HL-60 (cell line): ENCODE results near the gene EPB42.
"Not testable (repeated sequence)": the region's sequence is repeated elsewhere in the genome, so short reads cannot be mapped to it uniquely, and the experiment has no call there.

Source experiments
- DNase-seq, 2 experiments: peaks; one replicate each; pipeline ENCODE4 v3.0.0-alpha.2; 2010 to 2020; ENCODE audit warnings: low read depth in 1 of 2, low spot score in 1 of 2
- H3K27ac ChIP-seq: fragments of 250-450 bp; sonication (Bioruptor Pico); replicated peaks from 2 replicates; pipeline ENCODE4 v1.5.1; 2020; ENCODE audit warnings: mild to moderate bottlenecking, moderate library complexity
- H3K27me3 ChIP-seq: fragments of 250-450 bp; sonication (Bioruptor Pico); 2 replicates; pipeline ENCODE4 v1.5.1; 2021; ENCODE audit warnings: mild to moderate bottlenecking, moderate library complexity; ENCODE audit not compliant: insufficient read depth, poor library complexity, severe bottlenecking
- H3K4me3 ChIP-seq: replicated peaks from 2 replicates; pipeline ENCODE4 v1.5.1; 2011; ENCODE audit warnings: mild to moderate bottlenecking, control low read depth, low read length; ENCODE audit not compliant: insufficient read depth
- CTCF ChIP-seq: IDR thresholded peaks from one replicate; pipeline ENCODE4 v1.5.1; 2011; ENCODE audit warnings: low read length, control low read depth, inconsistent platforms; ENCODE audit not compliant: insufficient read depth
- GABPA ChIP-seq: IDR thresholded peaks from 2 replicates; pipeline ENCODE4 v1.6.1; 2012; ENCODE audit warnings: low read depth
- POLR2AphosphoS5 ChIP-seq: IDR thresholded peaks from 2 replicates; pipeline ENCODE4 v1.6.1; 2012; ENCODE audit warnings: low read depth
- REST ChIP-seq: IDR thresholded peaks from 2 replicates; pipeline ENCODE4 v1.6.1; 2012; ENCODE audit warnings: low read depth; ENCODE audit not compliant: insufficient replicate concordance
- SPI1 ChIP-seq: IDR thresholded peaks from 2 replicates; pipeline ENCODE4 v1.6.1; 2012; ENCODE audit warnings: low read depth, mild to moderate bottlenecking, borderline replicate concordance

The EPB42 gene

GRCh38 chr15:43184407-43185124, 36.3 kb downstream of the EPB42 start:
- no peak overlapping the region; the same call in 1 of the 2 replicates for H3K27ac ChIP-seq
- no peaks in the 10 kb centered on the region for H3K27me3 ChIP-seq
- no peak for DNase-seq
- H3K4me3 ChIP-seq, result no peak overlapping the region
- TF ChIP-seq REST, result no peak
- TF ChIP-seq POLR2AphosphoS5, result no peak
- no peak for TF ChIP-seq SPI1
- TF ChIP-seq GABPA, result no peak
- TF ChIP-seq CTCF, result no peak

- no peak for TF ChIP-seq CTCF
- TF ChIP-seq SPI1, result peak; percentile 47; the same call in 1 of the 2 replicates
- Histone ChIP-seq H3K27ac (no peak overlapping the region), H3K27me3 (no peaks in the 10 kb centered on the region), H3K4me3 (no peak overlapping the region)
- no peak for DNase-seq
Measured at GRCh38 chr15:43183270-43183669, 37.5 kb downstream of the EPB42 start.

GRCh38 chr15:43177147-43177546, 43.7 kb downstream of the EPB42 start:
- H3K27me3 ChIP-seq, DNase-seq, H3K27ac ChIP-seq, H3K4me3 ChIP-seq: not testable (repeated sequence)

- H3K27ac ChIP-seq, DNase-seq, H3K27me3 ChIP-seq, H3K4me3 ChIP-seq: not testable (repeated sequence)
Measured at GRCh38 chr15:43175656-43176309, 45.0 kb downstream of the EPB42 start.

GRCh38 chr15:43169888-43170287, 50.9 kb downstream of the EPB42 start:
- Histone ChIP-seq H3K27ac (no peak overlapping the region), H3K27me3 (no peaks in the 10 kb centered on the region), H3K4me3 (no peak overlapping the region)
- TF ChIP-seq POLR2AphosphoS5 (no peak), GABPA (no peak), CTCF (no peak), REST (no peak), SPI1 (no peak)
- DNase-seq, result no peak
